ENCODE measurements around the gene CYP2J2.
"Not testable (repeated sequence)": the region's sequence is repeated elsewhere in the genome, so short reads cannot be mapped to it uniquely, and the experiment has no call there.

CYP2J2 gene

DNA sequence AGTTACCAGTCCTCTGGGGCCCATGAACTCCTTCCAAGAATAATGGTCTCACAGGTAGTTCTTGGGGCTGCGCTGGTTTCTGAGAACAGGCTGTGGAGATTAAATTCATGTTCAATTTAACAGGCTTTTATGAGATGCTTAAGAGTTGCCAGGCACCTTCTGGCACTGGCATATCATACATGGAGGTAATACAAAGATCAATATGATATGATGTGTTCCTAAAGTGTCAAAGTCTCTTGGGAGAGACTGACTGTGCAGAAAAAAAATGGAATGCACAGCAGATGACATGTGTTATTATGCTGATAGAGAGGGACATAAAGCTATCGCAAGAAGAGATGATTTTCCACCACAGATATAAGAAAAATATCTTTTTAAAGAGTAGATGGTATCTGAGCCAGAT lies 6.8 kb downstream of the CYP2J2 start:
- no peak for DNase-seq (ENCODE audit: low read depth)

DNA sequence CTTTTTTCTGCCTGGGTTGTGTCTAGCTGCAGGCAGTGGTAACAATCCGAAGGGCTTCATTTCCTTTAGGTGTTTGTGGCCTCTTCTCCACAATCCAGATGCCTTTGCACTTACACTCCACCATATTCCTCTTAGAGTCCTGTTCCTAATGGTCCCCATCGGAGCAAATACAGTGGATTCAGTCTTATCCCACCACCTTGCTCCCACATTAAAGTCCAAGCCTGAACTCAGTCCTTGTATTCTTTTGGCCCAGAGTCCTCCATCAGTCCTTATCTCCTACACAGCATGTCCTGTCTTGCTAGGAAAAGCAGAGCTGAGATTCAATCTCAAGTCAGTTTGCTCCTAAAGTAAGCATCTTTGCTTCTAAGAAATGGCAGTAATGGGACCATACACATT lies 8.8 kb downstream of the CYP2J2 start:
- DNase-seq (ENCODE audit: low read depth): no peak

- DNase-seq (ENCODE audit: low read depth): no peak
These were observed 9.4 kb downstream of the CYP2J2 start for GRCh38 chr1:59917026-59917784.

GRCh38 chr1:59915516-59915915 lies 11.1 kb downstream of the CYP2J2 start:
- DNase-seq (ENCODE audit: low read depth): no peak

DNA sequence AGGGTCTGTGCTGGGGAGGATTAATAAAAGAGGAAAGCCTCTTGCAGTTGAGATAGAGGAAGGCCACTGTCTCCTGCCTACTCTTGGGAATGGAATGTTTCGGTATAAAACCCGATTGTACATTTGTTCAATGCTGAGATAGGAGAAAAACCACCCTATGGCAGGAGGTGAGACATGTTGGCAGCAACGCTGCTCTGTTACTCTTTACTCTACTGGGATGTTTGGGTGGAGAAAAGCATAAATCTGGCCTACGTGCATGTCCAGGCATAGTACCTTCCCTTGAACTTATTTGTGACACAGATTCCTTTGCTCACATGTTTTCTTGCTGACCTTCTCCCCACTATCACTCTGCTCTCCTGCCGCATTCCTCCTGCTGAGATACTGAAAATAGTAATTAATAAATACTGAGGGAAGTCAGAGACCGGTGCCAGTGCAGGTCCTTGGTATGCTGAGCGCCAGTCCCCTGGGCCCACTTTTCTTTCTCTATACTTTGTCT lies 11.7 kb downstream of the CYP2J2 start:
- DNase-seq (ENCODE audit: low read depth): not testable (repeated sequence)

GRCh38 chr1:59908682-59909081 lies 17.9 kb downstream of the CYP2J2 start:
- DNase-seq (ENCODE audit: low read depth): no peak

- no peak for DNase-seq (ENCODE audit: low read depth)
These were observed 18.5 kb downstream of the CYP2J2 start for GRCh38 chr1:59908084-59908483.

DNA sequence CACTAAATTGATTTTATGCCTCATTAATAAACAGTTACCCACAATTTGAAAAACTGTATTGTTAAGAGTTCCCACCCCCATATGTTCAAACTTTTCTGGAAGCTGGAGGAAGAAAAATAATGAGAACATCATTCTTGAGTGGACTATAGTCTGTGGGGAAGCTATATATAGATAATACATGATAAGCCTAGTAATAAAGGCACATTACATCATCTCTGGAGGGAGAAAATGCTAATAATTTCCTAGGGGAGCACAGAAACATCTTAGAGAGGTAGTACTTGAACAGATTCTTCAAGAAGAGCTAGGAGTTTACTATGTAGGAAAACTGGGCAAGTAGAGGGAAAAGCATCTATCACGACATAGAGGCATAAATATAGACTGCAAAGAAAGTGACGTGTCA lies 19.6 kb downstream of the CYP2J2 start:
- DNase-seq (ENCODE audit: low read depth): no peak

DNA sequence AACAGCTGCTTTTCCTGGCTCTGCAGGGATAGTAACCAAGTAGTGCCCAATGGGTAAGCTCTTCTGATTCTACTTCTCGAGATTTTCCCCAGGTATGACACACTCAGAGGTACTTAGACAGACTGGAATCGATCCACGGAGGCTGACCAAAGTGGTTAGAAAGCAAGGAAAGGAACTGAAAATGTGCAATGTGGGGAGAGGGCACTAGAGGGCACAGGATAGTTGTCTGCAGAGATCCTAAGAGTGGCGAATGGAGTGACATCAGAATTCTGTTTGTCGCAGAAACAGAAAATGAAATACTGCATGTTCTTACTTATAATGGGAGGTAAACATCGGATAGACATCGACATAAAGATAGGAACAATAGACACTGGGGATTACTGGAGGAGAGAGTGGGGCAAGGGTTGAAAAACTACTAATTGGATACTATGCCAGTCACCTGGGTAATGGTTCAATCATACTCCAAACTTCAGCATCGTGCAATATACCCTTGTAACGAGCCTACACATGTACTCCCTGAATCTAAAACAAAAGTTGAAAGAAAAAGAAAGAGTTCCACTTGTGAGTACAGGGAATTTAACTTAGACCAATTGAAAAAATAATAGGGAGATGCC lies 23.3 kb downstream of the CYP2J2 start:
- no peak for DNase-seq (ENCODE audit: low read depth)

- DNase-seq (ENCODE audit: low read depth): no peak
These were observed 24.7 kb downstream of the CYP2J2 start for GRCh38 chr1:59901770-59902388.

DNA sequence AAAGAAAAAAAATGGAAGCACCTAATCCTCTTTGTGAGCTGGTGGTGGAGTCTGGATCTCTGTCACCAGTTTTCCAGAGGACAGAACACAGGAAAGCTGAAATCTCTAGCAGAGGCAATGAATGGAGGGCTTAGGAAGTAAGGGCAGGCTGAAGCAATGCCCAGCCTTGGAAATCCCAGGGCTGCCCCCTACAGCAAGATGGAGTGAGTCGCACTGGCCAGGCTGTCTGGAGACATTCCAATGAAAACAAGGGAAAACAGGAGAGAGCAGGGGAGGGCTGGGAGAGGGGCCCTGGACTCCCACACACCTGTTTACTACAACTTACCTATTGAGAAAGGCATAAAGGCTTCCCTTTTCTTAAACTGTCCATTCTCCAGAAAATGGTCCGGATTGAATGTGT lies 25.9 kb downstream of the CYP2J2 start:
- DNase-seq (ENCODE audit: low read depth): no peak

- DNase-seq (ENCODE audit: low read depth): no peak
These were observed 27.6 kb downstream of the CYP2J2 start for GRCh38 chr1:59898927-59899326.

DNA sequence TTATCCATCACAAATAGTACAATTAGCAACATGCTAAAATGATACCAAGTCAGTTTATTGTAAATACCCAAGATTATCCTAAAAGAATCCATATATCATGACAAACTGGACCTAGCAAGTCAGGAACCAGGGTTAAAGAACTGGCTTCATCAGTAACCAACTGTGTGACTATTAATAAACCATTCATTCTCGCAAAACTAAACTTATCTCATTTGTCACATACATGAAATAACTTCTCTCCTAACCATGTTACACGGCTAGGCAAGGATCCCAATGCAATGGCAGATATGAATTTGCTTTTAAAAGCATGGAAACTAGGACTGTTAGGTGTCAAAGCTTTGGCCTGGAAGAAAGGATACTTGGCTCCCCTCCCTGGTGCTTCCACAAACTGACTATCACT lies 29.4 kb downstream of the CYP2J2 start:
- no peak for DNase-seq (ENCODE audit: low read depth)

DNA sequence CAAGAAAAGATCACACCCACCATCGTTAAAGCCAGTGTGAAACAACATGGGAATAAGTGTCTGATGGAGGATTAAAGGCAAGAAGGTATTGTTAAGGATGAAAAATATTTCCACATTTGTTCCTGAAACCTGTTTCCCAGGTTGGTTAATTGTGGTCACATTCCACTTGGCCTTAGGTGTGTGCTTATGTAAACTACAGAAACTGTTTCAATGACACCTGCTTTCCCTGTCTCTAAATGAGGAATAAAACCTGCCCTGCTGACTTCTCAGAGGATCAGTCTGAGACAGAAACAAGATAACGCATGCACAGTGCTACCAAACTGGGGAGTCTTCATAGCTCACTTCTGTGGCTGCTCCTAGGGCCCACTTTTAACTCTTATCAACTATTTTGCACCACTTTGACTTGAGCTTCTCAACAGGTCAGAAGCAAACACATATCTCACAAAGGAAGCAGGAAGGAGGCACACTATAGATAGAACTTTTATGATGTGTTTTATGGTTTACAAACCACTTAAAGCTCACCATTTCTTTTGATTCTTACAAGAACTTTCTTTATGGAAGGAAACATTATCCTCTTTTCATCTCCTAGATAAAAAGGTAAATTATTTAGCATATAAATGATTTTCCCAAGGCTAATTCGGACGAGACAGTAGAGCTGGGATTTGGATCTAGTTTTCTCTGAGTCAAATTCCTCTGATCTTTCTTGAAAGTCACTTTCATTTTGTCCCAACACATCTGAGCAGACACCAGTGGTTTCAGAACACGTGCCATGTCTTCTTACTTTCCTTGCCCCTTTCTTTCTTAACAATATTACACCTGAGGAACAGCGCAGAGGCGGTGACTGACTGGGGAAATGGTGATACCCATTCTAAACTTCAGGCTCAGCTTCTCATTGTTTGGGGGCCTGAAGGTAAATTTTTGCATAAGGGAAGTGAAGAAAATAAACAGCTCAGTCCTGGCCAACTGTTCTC lies 33.4 kb downstream of the CYP2J2 start:
- DNase-seq (ENCODE audit: low read depth): no peak

DNA sequence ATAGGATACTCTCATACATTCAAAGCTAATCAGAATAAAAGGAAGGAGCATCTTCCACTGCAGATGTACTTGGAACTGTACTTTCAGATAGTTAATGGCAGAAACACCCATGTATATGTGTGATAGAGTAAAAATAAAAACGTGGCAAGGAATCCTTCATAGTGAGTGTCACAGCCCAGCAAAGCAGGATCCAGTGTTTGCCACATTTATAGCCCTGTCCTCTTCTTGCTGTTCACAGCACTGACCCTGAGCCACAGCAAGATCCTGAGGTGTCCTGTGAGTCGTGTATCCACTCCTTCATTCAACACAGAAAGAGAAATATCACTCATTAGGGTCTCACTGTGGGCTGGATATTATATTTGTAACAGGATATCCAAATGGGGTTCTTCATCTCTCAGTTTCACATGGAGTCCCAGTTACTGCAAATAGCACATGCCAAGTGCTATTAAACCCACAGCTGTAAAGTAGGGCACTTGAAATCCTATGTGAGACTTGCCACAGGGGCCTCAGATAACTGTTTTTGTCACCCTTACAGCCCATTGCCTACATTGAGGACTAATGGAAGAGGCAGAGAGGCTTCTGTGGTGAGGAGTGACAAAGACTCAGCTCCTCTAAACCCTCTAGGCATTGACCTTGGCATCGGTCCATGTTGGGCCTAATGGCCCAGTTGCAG lies 41.3 kb downstream of the CYP2J2 start:
- no peak for DNase-seq (ENCODE audit: low read depth)

- no peak for DNase-seq (ENCODE audit: low read depth)
These were observed 45.8 kb downstream of the CYP2J2 start for GRCh38 chr1:59880735-59881134.

DNA sequence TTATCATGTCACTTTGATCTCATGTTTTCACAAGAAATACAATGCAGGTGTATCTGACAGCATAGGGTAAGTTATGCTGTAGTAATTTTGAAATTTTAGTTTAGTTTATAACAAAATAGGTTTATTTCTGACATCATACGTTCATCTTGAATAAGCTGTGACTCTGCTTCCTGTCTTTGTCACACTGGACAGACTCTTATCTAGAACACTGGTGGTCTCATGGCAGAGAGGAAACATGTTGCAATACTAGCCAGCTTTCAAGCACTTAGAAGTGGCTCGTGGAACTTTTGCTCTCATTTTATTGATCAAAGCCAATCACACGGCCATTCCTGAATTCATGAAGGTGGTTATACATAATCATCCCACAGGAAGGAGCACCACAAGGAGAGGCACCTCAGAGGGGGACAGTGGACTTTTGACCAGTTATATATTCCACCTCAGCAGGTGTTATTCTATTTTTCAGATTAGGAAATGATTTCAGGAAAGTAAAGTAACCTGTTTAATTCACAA lies 46.5 kb downstream of the CYP2J2 start:
- DNase-seq (ENCODE audit: low read depth): no peak

GRCh38 chr1:59879574-59879973 lies 47.0 kb downstream of the CYP2J2 start:
- DNase-seq (ENCODE audit: low read depth): no peak

- DNase-seq (ENCODE audit: low read depth): no peak
These were observed 48.2 kb downstream of the CYP2J2 start for GRCh38 chr1:59878370-59878769.

GRCh38 chr1:59877108-59877682 lies 49.4 kb downstream of the CYP2J2 start:
- no peak for DNase-seq (ENCODE audit: low read depth)

GRCh38 chr1:59871746-59872145 lies 54.8 kb downstream of the CYP2J2 start:
- no peak for DNase-seq (ENCODE audit: low read depth)
